Measurements from ENCODE around the gene GCC2.

Gene GCC2

GRCh38 chr2:108460345-108461037 lies 11.5 kb downstream of the GCC2 start:
- Histone ChIP-seq H3K4me1 (ENCODE audit: control insufficient read depth in 1 of 2, insufficient read depth in 1 of 2, low read depth in 1 of 2, low read length in 1 of 2) (no peaks in the 10 kb centered on the region), H3K36me3 (peaks cover 35% of the 10 kb centered on the region), H3K27ac (no peak overlapping the region), H3K27me3 (no peaks in the 10 kb centered on the region), H3K9me3 (no peaks in the 10 kb centered on the region), H3K4me3 (ENCODE audit: low read depth in 1 of 2, low read length in 1 of 2) (no peak overlapping the region)
- no peak for TF ChIP-seq CTCF (IDR thresholded peaks at IDR 0.05)

DNA sequence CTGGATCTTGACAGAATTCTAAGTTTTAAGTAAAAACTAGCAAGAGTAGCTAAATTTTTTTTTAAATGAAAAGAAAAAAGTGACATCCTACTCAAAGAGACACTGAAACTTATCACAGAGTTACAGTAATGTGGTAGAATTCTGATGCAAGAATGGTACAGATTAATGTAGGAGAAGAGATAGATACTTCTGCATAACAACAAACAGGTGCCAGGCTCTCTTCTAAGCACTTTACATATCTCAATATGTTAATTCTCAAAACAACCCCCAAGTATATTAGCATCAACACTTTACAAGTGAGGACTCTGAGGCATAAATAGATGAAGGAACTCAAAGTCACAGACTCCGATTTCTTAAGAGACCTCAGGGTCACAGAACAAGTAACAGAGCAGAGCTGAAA lies 28.1 kb downstream of the GCC2 start:
- H3K27ac ChIP-seq: no peak overlapping the region
- H3K4me3 ChIP-seq (ENCODE audit: low read depth in 1 of 2, low read length in 1 of 2): no peak overlapping the region
- no peaks in the 10 kb centered on the region for H3K27me3 ChIP-seq
- no peaks in the 10 kb centered on the region for H3K9me3 ChIP-seq
- no peak for TF ChIP-seq CTCF (IDR thresholded peaks at IDR 0.05)
- peaks cover 91% of the 10 kb centered on the region for H3K36me3 ChIP-seq
- no peaks in the 10 kb centered on the region for H3K4me1 ChIP-seq (ENCODE audit: control insufficient read depth in 1 of 2, insufficient read depth in 1 of 2, low read depth in 1 of 2, low read length in 1 of 2)

DNA sequence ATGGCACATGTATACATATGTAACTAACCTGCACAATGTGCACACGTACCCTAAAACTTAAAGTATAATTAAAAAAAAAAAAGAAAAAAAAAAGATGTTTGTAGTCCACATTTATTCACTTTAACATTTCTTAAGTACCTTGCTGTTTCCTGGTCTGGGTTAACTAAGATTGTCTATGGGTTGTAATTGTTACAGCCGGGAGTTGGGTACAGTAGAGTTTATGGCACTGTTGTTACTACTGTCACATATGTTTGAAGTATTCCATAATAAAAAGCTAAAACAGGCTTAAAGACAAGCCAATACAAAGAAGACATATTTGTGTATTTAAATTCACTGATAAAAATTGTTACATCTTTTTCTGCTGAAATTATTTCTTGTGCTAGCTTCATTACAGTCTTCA lies 36.2 kb downstream of the GCC2 start:
- H3K36me3 ChIP-seq: peaks cover 87% of the 10 kb centered on the region
- TF ChIP-seq CTCF (IDR thresholded peaks at IDR 0.05): no peak
- no peak overlapping the region for H3K4me3 ChIP-seq (ENCODE audit: low read depth in 1 of 2, low read length in 1 of 2)
- H3K27ac ChIP-seq: no peak overlapping the region
- no peaks in the 10 kb centered on the region for H3K27me3 ChIP-seq
- no peaks in the 10 kb centered on the region for H3K4me1 ChIP-seq (ENCODE audit: control insufficient read depth in 1 of 2, insufficient read depth in 1 of 2, low read depth in 1 of 2, low read length in 1 of 2)
- no peaks in the 10 kb centered on the region for H3K9me3 ChIP-seq

DNA sequence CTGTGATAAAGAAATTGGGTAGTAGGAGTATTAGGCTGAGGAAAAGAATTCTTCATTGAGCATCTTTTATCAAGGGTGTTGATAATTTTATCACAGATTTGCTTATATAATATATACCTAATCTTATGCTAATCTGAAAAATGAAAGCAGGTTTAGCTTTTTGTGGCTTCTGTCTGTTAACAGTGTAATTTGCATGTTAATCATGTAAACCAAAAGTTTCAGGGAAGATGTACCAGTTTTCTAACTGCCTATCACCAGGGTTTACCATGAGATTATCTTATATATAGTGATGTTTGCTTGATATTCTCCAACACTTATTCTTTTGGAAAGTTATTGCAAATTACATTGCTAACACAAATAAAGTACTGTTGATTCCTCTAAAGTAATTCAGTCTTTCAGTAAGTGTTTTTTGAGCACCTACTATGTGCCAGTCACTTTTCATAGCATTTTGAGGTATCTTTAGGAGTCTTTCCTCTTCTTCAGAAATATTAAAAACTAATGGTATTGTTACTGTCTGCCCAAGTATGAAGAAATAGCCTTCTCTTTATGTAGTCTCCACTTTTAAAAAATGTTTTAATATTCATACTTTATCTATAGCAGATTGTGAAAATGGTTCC lies 41.6 kb downstream of the GCC2 start:
- Histone ChIP-seq H3K4me3 (ENCODE audit: low read depth in 1 of 2, low read length in 1 of 2) (no peak overlapping the region), H3K27ac (no peak overlapping the region), H3K36me3 (peaks cover 98% of the 10 kb centered on the region), H3K4me1 (ENCODE audit: control insufficient read depth in 1 of 2, insufficient read depth in 1 of 2, low read depth in 1 of 2, low read length in 1 of 2) (no peaks in the 10 kb centered on the region), H3K9me3 (no peaks in the 10 kb centered on the region), H3K27me3 (no peaks in the 10 kb centered on the region)
- TF ChIP-seq CTCF (IDR thresholded peaks at IDR 0.05): no peak

- no peaks in the 10 kb centered on the region for H3K9me3 ChIP-seq
- no peak for TF ChIP-seq CTCF (IDR thresholded peaks at IDR 0.05)
- no peak overlapping the region for H3K4me3 ChIP-seq (ENCODE audit: low read depth in 1 of 2, low read length in 1 of 2)
- no peak overlapping the region for H3K27ac ChIP-seq
- no peaks in the 10 kb centered on the region for H3K4me1 ChIP-seq (ENCODE audit: control insufficient read depth in 1 of 2, insufficient read depth in 1 of 2, low read depth in 1 of 2, low read length in 1 of 2)
- H3K36me3 ChIP-seq: peaks cover 92% of the 10 kb centered on the region
- no peaks in the 10 kb centered on the region for H3K27me3 ChIP-seq
These were observed 42.8 kb downstream of the GCC2 start for GRCh38 chr2:108491848-108492247.

All from neutrophil (primary cell).